HepG2 (cell line): ENCODE measurements around the gene MSI2. TPM values are rescaled to one million over a fixed set of nuclear protein-coding genes. Genes with fewer than 3 reads are reported as not detected.

Experiments used
- CAMTA2 ChIP-seq: sonication (generic); formaldehyde crosslinking; IDR thresholded peaks from 2 replicates; pipeline ENCODE4 v1.4.0; 2020; ENCODE audit warnings: mild to moderate bottlenecking, missing genetic modification reagents, borderline replicate concordance
- GMEB1 ChIP-seq: sonication (generic); formaldehyde crosslinking; IDR thresholded peaks from 2 replicates; pipeline ENCODE4 v1.5.1; 2020; ENCODE audit warnings: missing genetic modification reagents, mild to moderate bottlenecking, borderline replicate concordance
- KLF6 ChIP-seq: IDR thresholded peaks from 2 replicates; pipeline ENCODE4 v1.8.0; 2016; ENCODE audit warnings: missing biosample characterization, missing genetic modification reagents
- NFKB2 ChIP-seq: sonication (generic); formaldehyde crosslinking; IDR thresholded peaks from 2 replicates; pipeline ENCODE4 v1.4.0; 2020; ENCODE audit warnings: missing genetic modification reagents, borderline replicate concordance
- PAWR ChIP-seq: sonication (generic); formaldehyde crosslinking; IDR thresholded peaks from 2 replicates; pipeline ENCODE4 v1.4.0; 2020; ENCODE audit warnings: missing genetic modification reagents, mild to moderate bottlenecking, borderline replicate concordance
- PRPF4 ChIP-seq: fragments of 200-400 bp; formaldehyde crosslinking; IDR thresholded peaks from 2 replicates; pipeline ENCODE4 v1.6.1; 2016; ENCODE audit warnings: low read length, low read depth; ENCODE audit not compliant: poor library complexity, severe bottlenecking
- SALL1 ChIP-seq: sonication (generic); formaldehyde crosslinking; IDR thresholded peaks from 2 replicates; pipeline ENCODE4 v1.8.0; 2022; ENCODE audit warnings: mild to moderate bottlenecking, missing genetic modification reagents
- SMARCC2 ChIP-seq: fragments of 450-650 bp; IDR thresholded peaks from 2 replicates; pipeline ENCODE4 v1.6.1; 2017; ENCODE audit warnings: antibody characterized with exemption, mild to moderate bottlenecking
- SMARCE1 ChIP-seq: fragments of 450-650 bp; IDR thresholded peaks from 2 replicates; pipeline ENCODE4 v1.6.1; 2017; ENCODE audit warnings: borderline replicate concordance
- TAF15 ChIP-seq: fragments of 200-400 bp; formaldehyde crosslinking; IDR thresholded peaks from one replicate; pipeline ENCODE4 v1.6.1; 2018; ENCODE audit warnings: mild to moderate bottlenecking, low read depth, low read length; ENCODE audit not compliant: poor library complexity, severe bottlenecking
- TFE3 ChIP-seq: IDR thresholded peaks from 2 replicates; pipeline ENCODE4 v1.6.1; 2016
- YY1 ChIP-seq: IDR thresholded peaks from 2 replicates; pipeline ENCODE4 v1.6.1; 2011; ENCODE audit warnings: low read length, low read depth, moderate library complexity, mild to moderate bottlenecking; ENCODE audit not compliant: insufficient read depth, insufficient replicate concordance
- ZC3H13 ChIP-seq: sonication (generic); formaldehyde crosslinking; IDR thresholded peaks from 2 replicates; pipeline ENCODE4 v1.8.1; 2023; ENCODE audit warnings: mild to moderate bottlenecking, missing genetic modification reagents, moderate library complexity
- ZNF235 ChIP-seq: sonication (generic); formaldehyde crosslinking; IDR thresholded peaks from 2 replicates; pipeline ENCODE4 v1.8.1; 2023; ENCODE audit warnings: mild to moderate bottlenecking, missing genetic modification reagents, borderline replicate concordance
- ZNF343 ChIP-seq: sonication (generic); formaldehyde crosslinking; IDR thresholded peaks from 2 replicates; pipeline ENCODE4 v1.4.0; 2020; ENCODE audit warnings: mild to moderate bottlenecking, missing genetic modification reagents
- polyA plus RNA-seq, 8 experiments: library from polyadenylated mRNA; depleted of rRNA in 3 of 8; stranded (reverse) in 7 of 8; unstranded in 1 of 8; fragments of >200 nt; fragmentation: Illumina TruSeq in 4 of 8; extraction: Trizol in 4 of 8; gene quantifications; 2 replicates each; pipeline versions ENCODE4 v1.2.1 to v1.2.3, GENCODE V29; 2011 to 2016; ENCODE audit warnings: low read depth in 4 of 8, missing spikeins in 1 of 8, mixed read lengths in 1 of 8; ENCODE audit not compliant: insufficient read depth in 1 of 8
- total RNA-seq, 5 experiments: library from RNA; depleted of rRNA; stranded (reverse); fragments of >200 nt; fragmentation: Illumina TruSeq; extraction: Trizol; gene quantifications; 2 replicates each; pipeline ENCODE4 v1.2.3, GENCODE V29; 2016; ENCODE audit warnings: low read depth in 1 of 5
- TF ChIP-seq, protein P1 (sequence below): sonication (generic); formaldehyde crosslinking; IDR thresholded peaks from 2 replicates; pipeline ENCODE4 v1.4.0; 2020; ENCODE audit warnings: mild to moderate bottlenecking, missing genetic modification reagents
- TF ChIP-seq, protein P2 (sequence below): sonication (generic); formaldehyde crosslinking; IDR thresholded peaks from 2 replicates; pipeline ENCODE4 v1.4.0; 2020; ENCODE audit warnings: missing genetic modification reagents

Gene MSI2
- total and polyA plus RNA-seq, 2 of the 13 experiments (the other 11 are each of a cell fraction or from before 2014, with no cell fraction given), result 77.5 to 78.4 TPM

DNA sequence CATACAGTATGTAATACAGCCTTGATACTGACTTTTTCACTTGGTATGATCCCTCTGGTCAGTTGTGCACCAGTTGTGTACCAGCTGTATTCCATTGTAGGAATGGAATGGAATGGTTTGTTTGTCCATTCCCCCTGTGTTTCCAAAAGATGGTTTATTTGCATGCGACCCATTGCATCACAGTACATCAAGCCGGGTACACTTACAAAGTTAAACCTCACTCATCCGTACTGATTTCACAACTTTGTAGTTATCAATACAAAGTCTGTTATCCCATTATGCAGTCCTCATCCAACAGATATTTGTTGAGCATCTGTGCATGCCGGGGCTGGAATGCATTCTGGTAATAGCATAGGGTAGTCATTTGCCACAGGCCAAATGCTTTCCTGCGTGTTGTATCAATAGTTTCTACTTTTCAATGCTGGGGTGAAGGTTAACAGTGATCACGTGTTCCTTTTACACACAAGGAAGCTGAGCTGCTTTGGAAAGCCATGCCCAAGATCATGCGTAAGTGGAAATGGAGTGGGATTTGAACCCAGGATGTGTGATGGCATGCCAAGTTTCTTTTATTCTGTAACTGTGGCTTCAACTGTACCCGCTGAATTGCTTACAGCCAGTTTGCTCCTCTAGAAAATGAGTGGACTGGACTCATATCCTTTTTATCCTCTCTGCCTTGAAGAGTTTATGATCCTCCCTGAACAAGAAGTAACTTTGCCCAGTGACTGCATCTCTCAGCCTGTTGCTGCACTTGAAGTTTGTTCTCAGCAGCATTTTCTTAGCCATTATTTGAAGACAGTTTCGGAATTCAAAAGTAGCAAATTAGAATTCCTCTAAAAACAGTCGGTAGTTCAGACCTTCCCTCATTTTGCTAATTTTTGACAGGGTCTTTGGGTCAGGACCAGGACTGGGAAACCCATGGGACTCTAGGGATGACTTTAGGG lies 260.2 kb downstream of the MSI2 start (continued):
- TF ChIP-seq SALL1 (CRISPR knock-in tag) (peak; percentile 95), ZC3H13 (no peak), KLF6 (CRISPR knock-in tag) (peak; percentile 95), ZNF343 (no peak), TFE3 (peak; percentile 90), SMARCE1 (no peak), YY1 (no peak), PAWR (no peak), CAMTA2 (CRISPR knock-in tag) (no peak), ZNF235 (CRISPR knock-in tag) (no peak), GMEB1 (peak; percentile 30; the same call in 1 of the 2 replicates), SMARCC2 (no peak; the same call in 1 of the 2 replicates), NFKB2 (CRISPR knock-in tag) (no peak), PRPF4 (no peak), TAF15 (no peak)
- TF ChIP-seq, protein P1, sequence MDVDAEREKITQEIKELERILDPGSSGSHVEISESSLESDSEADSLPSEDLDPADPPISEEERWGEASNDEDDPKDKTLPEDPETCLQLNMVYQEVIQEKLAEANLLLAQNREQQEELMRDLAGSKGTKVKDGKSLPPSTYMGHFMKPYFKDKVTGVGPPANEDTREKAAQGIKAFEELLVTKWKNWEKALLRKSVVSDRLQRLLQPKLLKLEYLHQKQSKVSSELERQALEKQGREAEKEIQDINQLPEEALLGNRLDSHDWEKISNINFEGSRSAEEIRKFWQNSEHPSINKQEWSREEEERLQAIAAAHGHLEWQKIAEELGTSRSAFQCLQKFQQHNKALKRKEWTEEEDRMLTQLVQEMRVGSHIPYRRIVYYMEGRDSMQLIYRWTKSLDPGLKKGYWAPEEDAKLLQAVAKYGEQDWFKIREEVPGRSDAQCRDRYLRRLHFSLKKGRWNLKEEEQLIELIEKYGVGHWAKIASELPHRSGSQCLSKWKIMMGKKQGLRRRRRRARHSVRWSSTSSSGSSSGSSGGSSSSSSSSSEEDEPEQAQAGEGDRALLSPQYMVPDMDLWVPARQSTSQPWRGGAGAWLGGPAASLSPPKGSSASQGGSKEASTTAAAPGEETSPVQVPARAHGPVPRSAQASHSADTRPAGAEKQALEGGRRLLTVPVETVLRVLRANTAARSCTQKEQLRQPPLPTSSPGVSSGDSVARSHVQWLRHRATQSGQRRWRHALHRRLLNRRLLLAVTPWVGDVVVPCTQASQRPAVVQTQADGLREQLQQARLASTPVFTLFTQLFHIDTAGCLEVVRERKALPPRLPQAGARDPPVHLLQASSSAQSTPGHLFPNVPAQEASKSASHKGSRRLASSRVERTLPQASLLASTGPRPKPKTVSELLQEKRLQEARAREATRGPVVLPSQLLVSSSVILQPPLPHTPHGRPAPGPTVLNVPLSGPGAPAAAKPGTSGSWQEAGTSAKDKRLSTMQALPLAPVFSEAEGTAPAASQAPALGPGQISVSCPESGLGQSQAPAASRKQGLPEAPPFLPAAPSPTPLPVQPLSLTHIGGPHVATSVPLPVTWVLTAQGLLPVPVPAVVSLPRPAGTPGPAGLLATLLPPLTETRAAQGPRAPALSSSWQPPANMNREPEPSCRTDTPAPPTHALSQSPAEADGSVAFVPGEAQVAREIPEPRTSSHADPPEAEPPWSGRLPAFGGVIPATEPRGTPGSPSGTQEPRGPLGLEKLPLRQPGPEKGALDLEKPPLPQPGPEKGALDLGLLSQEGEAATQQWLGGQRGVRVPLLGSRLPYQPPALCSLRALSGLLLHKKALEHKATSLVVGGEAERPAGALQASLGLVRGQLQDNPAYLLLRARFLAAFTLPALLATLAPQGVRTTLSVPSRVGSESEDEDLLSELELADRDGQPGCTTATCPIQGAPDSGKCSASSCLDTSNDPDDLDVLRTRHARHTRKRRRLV, result no peak; the same call in 1 of the 2 replicates
- TF ChIP-seq, protein P2, sequence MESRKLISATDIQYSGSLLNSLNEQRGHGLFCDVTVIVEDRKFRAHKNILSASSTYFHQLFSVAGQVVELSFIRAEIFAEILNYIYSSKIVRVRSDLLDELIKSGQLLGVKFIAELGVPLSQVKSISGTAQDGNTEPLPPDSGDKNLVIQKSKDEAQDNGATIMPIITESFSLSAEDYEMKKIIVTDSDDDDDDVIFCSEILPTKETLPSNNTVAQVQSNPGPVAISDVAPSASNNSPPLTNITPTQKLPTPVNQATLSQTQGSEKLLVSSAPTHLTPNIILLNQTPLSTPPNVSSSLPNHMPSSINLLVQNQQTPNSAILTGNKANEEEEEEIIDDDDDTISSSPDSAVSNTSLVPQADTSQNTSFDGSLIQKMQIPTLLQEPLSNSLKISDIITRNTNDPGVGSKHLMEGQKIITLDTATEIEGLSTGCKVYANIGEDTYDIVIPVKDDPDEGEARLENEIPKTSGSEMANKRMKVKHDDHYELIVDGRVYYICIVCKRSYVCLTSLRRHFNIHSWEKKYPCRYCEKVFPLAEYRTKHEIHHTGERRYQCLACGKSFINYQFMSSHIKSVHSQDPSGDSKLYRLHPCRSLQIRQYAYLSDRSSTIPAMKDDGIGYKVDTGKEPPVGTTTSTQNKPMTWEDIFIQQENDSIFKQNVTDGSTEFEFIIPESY (CRISPR knock-in tag), result peak; percentile 60
